ENCODE measurements around the gene LCE3B. TPM values are rescaled to one million over a fixed set of nuclear protein-coding genes. Genes with fewer than 3 reads are reported as not detected.

Gene LCE3B
- total and polyA plus RNA-seq, 2 donors from 2014 or later: not detected

DNA sequence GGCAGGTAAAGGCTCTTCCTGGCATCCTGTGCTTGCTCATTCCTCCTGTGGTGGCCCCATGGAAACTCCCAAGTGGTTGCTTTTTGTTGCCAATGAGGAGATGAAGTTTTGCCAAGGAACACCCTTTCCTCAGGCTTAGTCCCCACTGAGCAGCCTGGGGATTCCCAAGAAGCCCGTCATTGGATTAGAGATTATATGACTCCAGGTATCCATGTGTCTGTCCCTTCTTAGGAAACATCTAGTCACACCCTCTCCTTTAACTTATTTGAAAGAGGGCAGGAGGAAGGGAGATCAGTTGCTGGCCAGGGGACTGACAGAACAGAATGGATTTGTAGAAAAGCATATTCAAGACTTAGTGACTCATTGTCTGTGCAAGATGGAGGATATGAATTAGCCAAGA is 13.1 kb downstream of the LCE3B start:
- Histone ChIP-seq H3K27me3 (ENCODE audit: control insufficient read depth, insufficient read depth, low read length) (no peaks in the 10 kb centered on the region), H3K4me3 (ENCODE audit: low read length in 3 of 3) (no peak overlapping the region), H3K4me1 (ENCODE audit: control insufficient read depth in 2 of 3, insufficient read depth in 2 of 3, low read depth in 1 of 3, low read length in 3 of 3) (no peaks in the 10 kb centered on the region), H3K9me3 (ENCODE audit: control insufficient read depth in 2 of 3, insufficient read depth in 1 of 3, low read length in 3 of 3) (no peaks in the 10 kb centered on the region), H3K36me3 (ENCODE audit: control insufficient read depth in 2 of 3, insufficient read depth in 3 of 3, low read length in 3 of 3) (no peaks in the 10 kb centered on the region), H3K9ac (ENCODE audit: low read length in 3 of 3) (no peak overlapping the region), H3K27ac (ENCODE audit: low read depth in 2 of 2, low read length in 2 of 2) (no peak overlapping the region)
- intact Hi-C loops (cut with DNase I): no loop called here
- TF ChIP-seq, protein P1, sequence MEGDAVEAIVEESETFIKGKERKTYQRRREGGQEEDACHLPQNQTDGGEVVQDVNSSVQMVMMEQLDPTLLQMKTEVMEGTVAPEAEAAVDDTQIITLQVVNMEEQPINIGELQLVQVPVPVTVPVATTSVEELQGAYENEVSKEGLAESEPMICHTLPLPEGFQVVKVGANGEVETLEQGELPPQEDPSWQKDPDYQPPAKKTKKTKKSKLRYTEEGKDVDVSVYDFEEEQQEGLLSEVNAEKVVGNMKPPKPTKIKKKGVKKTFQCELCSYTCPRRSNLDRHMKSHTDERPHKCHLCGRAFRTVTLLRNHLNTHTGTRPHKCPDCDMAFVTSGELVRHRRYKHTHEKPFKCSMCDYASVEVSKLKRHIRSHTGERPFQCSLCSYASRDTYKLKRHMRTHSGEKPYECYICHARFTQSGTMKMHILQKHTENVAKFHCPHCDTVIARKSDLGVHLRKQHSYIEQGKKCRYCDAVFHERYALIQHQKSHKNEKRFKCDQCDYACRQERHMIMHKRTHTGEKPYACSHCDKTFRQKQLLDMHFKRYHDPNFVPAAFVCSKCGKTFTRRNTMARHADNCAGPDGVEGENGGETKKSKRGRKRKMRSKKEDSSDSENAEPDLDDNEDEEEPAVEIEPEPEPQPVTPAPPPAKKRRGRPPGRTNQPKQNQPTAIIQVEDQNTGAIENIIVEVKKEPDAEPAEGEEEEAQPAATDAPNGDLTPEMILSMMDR (IDR thresholded peaks at IDR 0.05; ENCODE audit: borderline replicate concordance, extremely low read depth, insufficient read depth): no peak
- FAIRE-seq (no peak), DNase-seq (no peak)

DNA sequence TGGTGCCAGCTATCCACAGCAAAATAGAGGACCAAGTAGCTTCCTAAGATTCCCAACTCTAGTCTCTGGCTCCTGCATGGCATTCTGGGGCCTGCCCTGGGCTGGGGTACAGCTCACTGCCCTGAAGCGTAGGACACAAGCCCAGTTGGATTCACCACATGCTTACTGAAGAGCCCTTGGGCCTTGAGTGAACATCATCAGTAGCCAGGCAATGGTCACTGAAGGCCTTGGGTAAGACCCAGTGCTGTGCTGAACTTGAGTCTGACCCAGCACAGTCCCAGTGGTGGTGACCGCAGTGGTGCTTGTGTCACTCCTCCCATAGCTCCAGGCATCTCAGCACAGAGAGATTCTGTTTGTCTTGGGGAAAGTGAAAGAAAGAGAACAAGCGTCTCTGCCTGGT is 17.0 kb downstream of the LCE3B start:
- Histone ChIP-seq H3K36me3 (ENCODE audit: control insufficient read depth in 2 of 3, insufficient read depth in 3 of 3, low read length in 3 of 3) (no peaks in the 10 kb centered on the region), H3K27me3 (ENCODE audit: control insufficient read depth, insufficient read depth, low read length) (no peaks in the 10 kb centered on the region), H3K27ac (ENCODE audit: low read depth in 2 of 2, low read length in 2 of 2) (no peak overlapping the region), H3K4me1 (ENCODE audit: control insufficient read depth in 2 of 3, insufficient read depth in 2 of 3, low read depth in 1 of 3, low read length in 3 of 3) (no peaks in the 10 kb centered on the region), H3K4me3 (ENCODE audit: low read length in 3 of 3) (no peak overlapping the region), H3K9ac (ENCODE audit: low read length in 3 of 3) (no peak overlapping the region), H3K9me3 (ENCODE audit: control insufficient read depth in 2 of 3, insufficient read depth in 1 of 3, low read length in 3 of 3) (peaks cover 0 to 3% (median 0%) of the 10 kb centered on the region in 3 donors)
- intact Hi-C loops (cut with DNase I): no loop called here
- TF ChIP-seq, protein P1 (IDR thresholded peaks at IDR 0.05; ENCODE audit: borderline replicate concordance, extremely low read depth, insufficient read depth): no peak
- no peak for DNase-seq
- no peak for FAIRE-seq

DNA sequence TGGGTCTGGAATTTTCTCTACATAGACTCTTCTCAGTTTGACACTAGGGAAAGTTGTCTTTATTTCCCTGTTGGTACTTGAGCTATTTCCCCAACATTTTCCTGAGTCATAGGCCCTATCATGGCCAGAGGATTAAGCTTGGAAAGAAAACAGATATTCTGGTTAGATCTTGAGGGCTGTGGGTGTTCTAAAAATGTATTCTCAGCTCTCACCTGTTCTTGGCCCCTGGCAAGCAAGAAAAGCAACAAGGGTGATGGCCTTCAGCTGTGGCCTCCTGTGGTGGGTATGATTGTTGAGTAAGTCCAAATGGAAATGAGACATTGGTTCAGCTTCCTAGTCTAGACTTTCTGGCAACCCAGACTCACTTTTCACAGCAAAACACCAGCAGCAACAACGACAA is 26.7 kb downstream of the LCE3B start:
- H3K36me3 ChIP-seq (ENCODE audit: control insufficient read depth in 2 of 3, insufficient read depth in 3 of 3, low read length in 3 of 3): no peaks in the 10 kb centered on the region
- no peak overlapping the region for H3K9ac ChIP-seq (ENCODE audit: low read length in 3 of 3)
- peaks cover 0 to 8% (median 4%) of the 10 kb centered on the region in 3 donors for H3K9me3 ChIP-seq (ENCODE audit: control insufficient read depth in 2 of 3, insufficient read depth in 1 of 3, low read length in 3 of 3)
- no peak overlapping the region for H3K27ac ChIP-seq (ENCODE audit: low read depth in 2 of 2, low read length in 2 of 2)
- intact Hi-C loops (cut with DNase I): no loop called here
- H3K4me3 ChIP-seq (ENCODE audit: low read length in 3 of 3): no peak overlapping the region
- no peaks in the 10 kb centered on the region for H3K4me1 ChIP-seq (ENCODE audit: control insufficient read depth in 2 of 3, insufficient read depth in 2 of 3, low read depth in 1 of 3, low read length in 3 of 3)
- no peak for DNase-seq
- TF ChIP-seq, protein P1 (IDR thresholded peaks at IDR 0.05; ENCODE audit: borderline replicate concordance, extremely low read depth, insufficient read depth): no peak
- no peaks in the 10 kb centered on the region for H3K27me3 ChIP-seq (ENCODE audit: control insufficient read depth, insufficient read depth, low read length)
- FAIRE-seq: no peak

DNA sequence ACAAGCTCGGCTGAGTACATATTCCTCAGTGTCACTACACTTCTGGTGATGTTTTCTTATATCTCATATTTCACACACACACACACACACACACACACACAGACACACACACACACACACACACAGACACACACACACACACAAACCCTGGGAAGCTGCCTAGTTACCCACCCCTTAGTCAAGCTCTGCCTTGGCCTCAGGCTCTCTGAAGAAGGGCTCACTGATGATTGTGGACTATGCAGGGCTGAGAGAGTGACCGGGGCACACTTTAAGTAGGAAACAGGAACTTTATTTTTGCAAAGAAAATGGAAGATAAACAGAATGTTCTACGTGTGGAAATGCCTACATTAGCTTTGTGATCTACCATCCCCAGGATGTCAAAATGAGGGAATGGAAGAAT is 30.3 kb downstream of the LCE3B start:
- no peaks in the 10 kb centered on the region for H3K27me3 ChIP-seq (ENCODE audit: control insufficient read depth, insufficient read depth, low read length)
- intact Hi-C loops (cut with DNase I): no loop called here
- H3K4me1 ChIP-seq (ENCODE audit: control insufficient read depth in 2 of 3, insufficient read depth in 2 of 3, low read depth in 1 of 3, low read length in 3 of 3): no peaks in the 10 kb centered on the region

More for the DNA sequence above, 30.3 kb downstream of the LCE3B start:
- no peaks in the 10 kb centered on the region for H3K36me3 ChIP-seq (ENCODE audit: control insufficient read depth in 2 of 3, insufficient read depth in 3 of 3, low read length in 3 of 3)
- no peak overlapping the region for H3K9ac ChIP-seq (ENCODE audit: low read length in 3 of 3)
- DNase-seq (no peak), FAIRE-seq (no peak)
- TF ChIP-seq, protein P1 (IDR thresholded peaks at IDR 0.05; ENCODE audit: borderline replicate concordance, extremely low read depth, insufficient read depth): no peak
- H3K4me3 ChIP-seq (ENCODE audit: low read length in 3 of 3): no peak overlapping the region
- no peak overlapping the region for H3K27ac ChIP-seq (ENCODE audit: low read depth in 2 of 2, low read length in 2 of 2)
- H3K9me3 ChIP-seq (ENCODE audit: control insufficient read depth in 2 of 3, insufficient read depth in 1 of 3, low read length in 3 of 3): no peaks in the 10 kb centered on the region
